NT2/D1 (cell line): Measurements from ENCODE around the gene C15orf40.

ENCODE experiments used
- SUZ12 ChIP-seq: IDR thresholded peaks from 2 replicates; pipeline ENCODE4 v1.6.1; 2011; ENCODE audit not compliant: insufficient read length, insufficient read depth; ENCODE audit errors: extremely low read depth
- YY1 ChIP-seq: IDR thresholded peaks from 2 replicates; pipeline ENCODE4 v1.6.1; 2011; ENCODE audit not compliant: insufficient read length, insufficient read depth
- ZNF274 ChIP-seq: IDR thresholded peaks from 2 replicates; pipeline ENCODE4 v1.6.1; 2011; ENCODE audit warnings: mild to moderate bottlenecking, low read depth, low read length

- no peak for TF ChIP-seq ZNF274
- no peak for TF ChIP-seq SUZ12
- TF ChIP-seq YY1: no peak
These were observed 60.6 kb downstream of the C15orf40 start for GRCh38 chr15:82950746-82951370.
